ENCODE results near the gene VPS37B.

VPS37B gene

GRCh38 chr12:122847516-122847836, 48.4 kb downstream of the VPS37B start:
- H3K4me2 ChIP-seq (ENCODE audit: low read length) = no peak overlapping the region
- H3K36me3 ChIP-seq (replicated peaks; ENCODE audit: low read depth, low read length) = no peaks in the 10 kb centered on the region
- H3K27ac ChIP-seq (ENCODE audit: low read length) = no peak overlapping the region
- no peak overlapping the region for H3K4me3 ChIP-seq (ENCODE audit: low read length)
- H3K4me1 ChIP-seq (ENCODE audit: low read length) = no peaks in the 10 kb centered on the region
- no peak for TF ChIP-seq CTCF (IDR thresholded peaks at IDR 0.05; ENCODE audit: low read depth, low read length)
- no peak for TF ChIP-seq EZH2phosphoT487 (IDR thresholded peaks at IDR 0.05; ENCODE audit: low read depth)
- H3K9me3 ChIP-seq (ENCODE audit: insufficient read depth, low read length) = no peaks in the 10 kb centered on the region
- no peaks in the 10 kb centered on the region for H3K79me2 ChIP-seq (ENCODE audit: low read length)
- no peak overlapping the region for H2AFZ ChIP-seq (ENCODE audit: low read depth, low read length)
- H4K20me1 ChIP-seq (ENCODE audit: insufficient read depth, low read length) = no peaks in the 10 kb centered on the region
- no peak overlapping the region for H3K9ac ChIP-seq (ENCODE audit: low read length)
- H3K27me3 ChIP-seq (ENCODE audit: low read depth, low read length) = no peaks in the 10 kb centered on the region

- Histone ChIP-seq H3K9ac (ENCODE audit: low read length) (no peak overlapping the region), H3K4me3 (ENCODE audit: low read length) (no peak overlapping the region), H3K9me3 (ENCODE audit: insufficient read depth, low read length) (no peaks in the 10 kb centered on the region), H3K4me1 (ENCODE audit: low read length) (no peaks in the 10 kb centered on the region), H3K27ac (ENCODE audit: low read length) (no peak overlapping the region), H2AFZ (ENCODE audit: low read depth, low read length) (no peak overlapping the region), H3K27me3 (ENCODE audit: low read depth, low read length) (no peaks in the 10 kb centered on the region), H3K36me3 (replicated peaks; ENCODE audit: low read depth, low read length) (no peaks in the 10 kb centered on the region), H3K79me2 (ENCODE audit: low read length) (no peaks in the 10 kb centered on the region), H3K4me2 (ENCODE audit: low read length) (no peak overlapping the region), H4K20me1 (ENCODE audit: insufficient read depth, low read length) (no peaks in the 10 kb centered on the region)
- TF ChIP-seq CTCF (IDR thresholded peaks at IDR 0.05; ENCODE audit: low read depth, low read length) = no peak
- no peak for TF ChIP-seq EZH2phosphoT487 (IDR thresholded peaks at IDR 0.05; ENCODE audit: low read depth)
These were observed 49.1 kb downstream of the VPS37B start for GRCh38 chr12:122846622-122847515.

- TF ChIP-seq CTCF (IDR thresholded peaks at IDR 0.05; ENCODE audit: low read depth, low read length) = no peak
- no peak for TF ChIP-seq EZH2phosphoT487 (IDR thresholded peaks at IDR 0.05; ENCODE audit: low read depth)
- H4K20me1 ChIP-seq (ENCODE audit: insufficient read depth, low read length) = no peaks in the 10 kb centered on the region
- no peaks in the 10 kb centered on the region for H3K36me3 ChIP-seq (replicated peaks; ENCODE audit: low read depth, low read length)
- no peaks in the 10 kb centered on the region for H3K9me3 ChIP-seq (ENCODE audit: insufficient read depth, low read length)
- no peak overlapping the region for H3K4me3 ChIP-seq (ENCODE audit: low read length)
- H3K27me3 ChIP-seq (ENCODE audit: low read depth, low read length) = no peaks in the 10 kb centered on the region
- H2AFZ ChIP-seq (ENCODE audit: low read depth, low read length) = no peak overlapping the region
- H3K9ac ChIP-seq (ENCODE audit: low read length) = no peak overlapping the region
- no peaks in the 10 kb centered on the region for H3K79me2 ChIP-seq (ENCODE audit: low read length)
- H3K4me1 ChIP-seq (ENCODE audit: low read length) = no peaks in the 10 kb centered on the region
- H3K4me2 ChIP-seq (ENCODE audit: low read length) = no peak overlapping the region
- H3K27ac ChIP-seq (ENCODE audit: low read length) = no peak overlapping the region
These were observed 49.9 kb downstream of the VPS37B start for GRCh38 chr12:122845865-122846621.
